ENCODE data around the gene TRIM14.

Gene TRIM14

DNA sequence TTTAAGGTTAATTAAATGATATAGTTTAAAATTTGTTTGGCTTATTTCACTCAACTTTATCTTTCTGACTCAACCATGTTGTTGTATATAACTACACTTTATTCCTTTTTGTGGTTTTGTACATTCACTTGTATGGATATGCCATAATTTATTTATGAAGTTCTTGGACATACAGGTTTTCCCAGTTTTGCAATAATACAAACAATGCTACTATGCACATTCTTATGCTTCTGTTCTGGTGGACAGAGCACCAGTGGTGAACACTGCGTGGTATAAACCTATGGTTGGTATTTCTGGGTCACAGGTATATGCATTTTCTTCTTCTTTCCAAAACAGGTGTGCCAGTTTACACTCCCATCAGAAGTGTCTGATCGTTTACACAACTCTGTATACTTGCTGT lies 35.7 kb upstream of the TRIM14 start:
- H3K9ac ChIP-seq (ENCODE audit: low read depth, low read length, poor library complexity, severe bottlenecking), result no peak overlapping the region
- H2AFZ ChIP-seq (ENCODE audit: low read length), result no peak overlapping the region
- H4K20me1 ChIP-seq (ENCODE audit: insufficient read depth, low read length, poor library complexity, severe bottlenecking), result no peaks in the 10 kb centered on the region
- no peak overlapping the region for H3K4me2 ChIP-seq (ENCODE audit: low read depth, low read length, poor library complexity, severe bottlenecking)
- H3F3A ChIP-seq (ENCODE audit: low read depth), result 0 out of 2 replicates have a peak, but pooled peaks cover 3% of the 10 kb centered on the region
- no peaks in the 10 kb centered on the region for H3K4me1 ChIP-seq (ENCODE audit: insufficient read depth, low read length, poor library complexity, severe bottlenecking)
- TF ChIP-seq EZH2phosphoT487 (IDR thresholded peaks at IDR 0.05; ENCODE audit: borderline replicate concordance), result no peak
- TF ChIP-seq, protein P1, sequence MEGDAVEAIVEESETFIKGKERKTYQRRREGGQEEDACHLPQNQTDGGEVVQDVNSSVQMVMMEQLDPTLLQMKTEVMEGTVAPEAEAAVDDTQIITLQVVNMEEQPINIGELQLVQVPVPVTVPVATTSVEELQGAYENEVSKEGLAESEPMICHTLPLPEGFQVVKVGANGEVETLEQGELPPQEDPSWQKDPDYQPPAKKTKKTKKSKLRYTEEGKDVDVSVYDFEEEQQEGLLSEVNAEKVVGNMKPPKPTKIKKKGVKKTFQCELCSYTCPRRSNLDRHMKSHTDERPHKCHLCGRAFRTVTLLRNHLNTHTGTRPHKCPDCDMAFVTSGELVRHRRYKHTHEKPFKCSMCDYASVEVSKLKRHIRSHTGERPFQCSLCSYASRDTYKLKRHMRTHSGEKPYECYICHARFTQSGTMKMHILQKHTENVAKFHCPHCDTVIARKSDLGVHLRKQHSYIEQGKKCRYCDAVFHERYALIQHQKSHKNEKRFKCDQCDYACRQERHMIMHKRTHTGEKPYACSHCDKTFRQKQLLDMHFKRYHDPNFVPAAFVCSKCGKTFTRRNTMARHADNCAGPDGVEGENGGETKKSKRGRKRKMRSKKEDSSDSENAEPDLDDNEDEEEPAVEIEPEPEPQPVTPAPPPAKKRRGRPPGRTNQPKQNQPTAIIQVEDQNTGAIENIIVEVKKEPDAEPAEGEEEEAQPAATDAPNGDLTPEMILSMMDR (conservative IDR thresholded peaks at IDR 0.05; ENCODE audit: low read length), result no peak
- H3K9me2 ChIP-seq (replicated peaks; ENCODE audit: low read depth, low read length), result no peaks in the 10 kb centered on the region
- H3K79me2 ChIP-seq (ENCODE audit: insufficient read depth, low read length), result no peaks in the 10 kb centered on the region
- no peak overlapping the region for H3K4me3 ChIP-seq (ENCODE audit: low read length, poor library complexity, severe bottlenecking)
- H3K27me3 ChIP-seq (ENCODE audit: insufficient read depth, low read length, poor library complexity, severe bottlenecking), result no peaks in the 10 kb centered on the region
- no peaks in the 10 kb centered on the region for H3K9me3 ChIP-seq (ENCODE audit: insufficient read depth, low read depth, low read length)
- no peaks in the 10 kb centered on the region for H3K36me3 ChIP-seq (ENCODE audit: insufficient read depth, low read length)

- no peak overlapping the region for H3K4me3 ChIP-seq (ENCODE audit: low read length, poor library complexity, severe bottlenecking)
- no peak overlapping the region for H3K4me2 ChIP-seq (ENCODE audit: low read depth, low read length, poor library complexity, severe bottlenecking)
- H3K27me3 ChIP-seq (ENCODE audit: insufficient read depth, low read length, poor library complexity, severe bottlenecking), result no peaks in the 10 kb centered on the region
- H3K36me3 ChIP-seq (ENCODE audit: insufficient read depth, low read length), result no peaks in the 10 kb centered on the region
- no peaks in the 10 kb centered on the region for H3K4me1 ChIP-seq (ENCODE audit: insufficient read depth, low read length, poor library complexity, severe bottlenecking)
- H4K20me1 ChIP-seq (ENCODE audit: insufficient read depth, low read length, poor library complexity, severe bottlenecking), result no peaks in the 10 kb centered on the region
- H3K9me2 ChIP-seq (replicated peaks; ENCODE audit: low read depth, low read length), result no peaks in the 10 kb centered on the region
- no peaks in the 10 kb centered on the region for H3K9me3 ChIP-seq (ENCODE audit: insufficient read depth, low read depth, low read length)
- H3F3A ChIP-seq (ENCODE audit: low read depth), result 0 out of 2 replicates have a peak, but pooled peaks cover 3% of the 10 kb centered on the region
- TF ChIP-seq, protein P1 (conservative IDR thresholded peaks at IDR 0.05; ENCODE audit: low read length), result no peak
- no peak for TF ChIP-seq EZH2phosphoT487 (IDR thresholded peaks at IDR 0.05; ENCODE audit: borderline replicate concordance)
- no peak overlapping the region for H2AFZ ChIP-seq (ENCODE audit: low read length)
- H3K79me2 ChIP-seq (ENCODE audit: insufficient read depth, low read length), result no peaks in the 10 kb centered on the region
- H3K9ac ChIP-seq (ENCODE audit: low read depth, low read length, poor library complexity, severe bottlenecking), result no peak overlapping the region
Observed at GRCh38 chr9:98152526-98152925, 33.5 kb upstream of the TRIM14 start.

- no peaks in the 10 kb centered on the region for H3K27me3 ChIP-seq (ENCODE audit: insufficient read depth, low read length, poor library complexity, severe bottlenecking)
- no peaks in the 10 kb centered on the region for H3K36me3 ChIP-seq (ENCODE audit: insufficient read depth, low read length)
- H3F3A ChIP-seq (ENCODE audit: low read depth), result 0 out of 2 replicates have a peak, but pooled peaks cover 3% of the 10 kb centered on the region
- H3K9me3 ChIP-seq (ENCODE audit: insufficient read depth, low read depth, low read length), result no peaks in the 10 kb centered on the region
- no peaks in the 10 kb centered on the region for H3K4me1 ChIP-seq (ENCODE audit: insufficient read depth, low read length, poor library complexity, severe bottlenecking)
- no peaks in the 10 kb centered on the region for H3K79me2 ChIP-seq (ENCODE audit: insufficient read depth, low read length)
- no peaks in the 10 kb centered on the region for H3K9me2 ChIP-seq (replicated peaks; ENCODE audit: low read depth, low read length)
- H4K20me1 ChIP-seq (ENCODE audit: insufficient read depth, low read length, poor library complexity, severe bottlenecking), result no peaks in the 10 kb centered on the region
- no peak overlapping the region for H3K9ac ChIP-seq (ENCODE audit: low read depth, low read length, poor library complexity, severe bottlenecking)
- no peak overlapping the region for H3K4me2 ChIP-seq (ENCODE audit: low read depth, low read length, poor library complexity, severe bottlenecking)
- H3K4me3 ChIP-seq (ENCODE audit: low read length, poor library complexity, severe bottlenecking), result no peak overlapping the region
- H2AFZ ChIP-seq (ENCODE audit: low read length), result no peak overlapping the region
- no peak for TF ChIP-seq EZH2phosphoT487 (IDR thresholded peaks at IDR 0.05; ENCODE audit: borderline replicate concordance)
- TF ChIP-seq, protein P1 (conservative IDR thresholded peaks at IDR 0.05; ENCODE audit: low read length), result no peak
Observed at GRCh38 chr9:98150721-98151120, 31.7 kb upstream of the TRIM14 start.
